ENCODE data around the gene CEP72. TPM values are rescaled to one million over a fixed set of nuclear protein-coding genes. Genes with fewer than 3 reads are reported as not detected.

CEP72 gene
- total RNA-seq, 1 experiment from 2014 or later, result 56.5 TPM

GRCh38 chr5:586751-587285 lies 25.3 kb upstream of the CEP72 start:
- H3K36me3 Mint-ChIP-seq (ENCODE audit: insufficient read depth, unreplicated experiment), result no peaks in the 10 kb centered on the region

GRCh38 chr5:587403-587802 lies 24.7 kb upstream of the CEP72 start:
- no peaks in the 10 kb centered on the region for H3K9me3 Mint-ChIP-seq (ENCODE audit: low read depth, unreplicated experiment)
- peaks cover 19% of the 10 kb centered on the region for H3K4me1 Mint-ChIP-seq (ENCODE audit: low read depth, unreplicated experiment)
- BruUV-seq (replicated peaks), result no TSS peak
- CTCF ChIA-PET, result interaction anchor here (0.6 to 1.7 kb wide), 5 partner anchors 9 to 759 kb away, joined by 3 to 6 read pairs (median 3); no protein-coding TSS in a partner anchor
- intact Hi-C loops (cut with micrococcal nuclease; ENCODE audit: unreplicated experiment), result no loop called here
- DNase-seq, result peak; percentile 33
- peaks cover 91% of the 10 kb centered on the region for H3K27me3 Mint-ChIP-seq (ENCODE audit: unreplicated experiment)
- H3K36me3 Mint-ChIP-seq (ENCODE audit: insufficient read depth, unreplicated experiment), result no peaks in the 10 kb centered on the region
- no peak overlapping the region for H3K4me3 Mint-ChIP-seq (ENCODE audit: low read depth, unreplicated experiment)
- no peak for TF ChIP-seq CTCF (IDR thresholded peaks at IDR 0.05; ENCODE audit: unreplicated experiment)
- H3K27ac Mint-ChIP-seq (ENCODE audit: unreplicated experiment), result no peak overlapping the region

More at GRCh38 chr5:586751-587285, 25.3 kb upstream of the CEP72 start:
- no peaks in the 10 kb centered on the region for H3K9me3 Mint-ChIP-seq (ENCODE audit: low read depth, unreplicated experiment)
- peaks cover 19% of the 10 kb centered on the region for H3K4me1 Mint-ChIP-seq (ENCODE audit: low read depth, unreplicated experiment)
- CTCF ChIA-PET, result interaction anchor here (0.6 to 1.7 kb wide), 5 partner anchors 10 to 760 kb away, joined by 3 to 6 read pairs (median 3); no protein-coding TSS in a partner anchor
- DNase-seq, result peak; percentile 67
- no peak overlapping the region for H3K27ac Mint-ChIP-seq (ENCODE audit: unreplicated experiment)
- H3K27me3 Mint-ChIP-seq (ENCODE audit: unreplicated experiment), result peaks cover 91% of the 10 kb centered on the region
- H3K4me3 Mint-ChIP-seq (ENCODE audit: low read depth, unreplicated experiment), result no peak overlapping the region
- no peak for TF ChIP-seq CTCF (IDR thresholded peaks at IDR 0.05; ENCODE audit: unreplicated experiment)
- BruUV-seq (replicated peaks), result no TSS peak
- intact Hi-C loops (cut with micrococcal nuclease; ENCODE audit: unreplicated experiment), result no loop called here

GRCh38 chr5:588406-588995 lies 23.6 kb upstream of the CEP72 start:
- Mint-ChIP-seq H3K9me3 (ENCODE audit: low read depth, unreplicated experiment) (no peaks in the 10 kb centered on the region), H3K4me3 (ENCODE audit: low read depth, unreplicated experiment) (no peak overlapping the region), H3K27me3 (ENCODE audit: unreplicated experiment) (peaks cover 80% of the 10 kb centered on the region), H3K4me1 (ENCODE audit: low read depth, unreplicated experiment) (peaks cover 19% of the 10 kb centered on the region), H3K27ac (ENCODE audit: unreplicated experiment) (no peak overlapping the region), H3K36me3 (ENCODE audit: insufficient read depth, unreplicated experiment) (no peaks in the 10 kb centered on the region)
- intact Hi-C loops (cut with micrococcal nuclease; ENCODE audit: unreplicated experiment), result no loop called here
- CTCF ChIA-PET, result interaction anchor here (0.6 kb wide), 1 partner anchor 17 kb away, joined by 3 read pairs; no protein-coding TSS in a partner anchor
- no peak for DNase-seq
- TF ChIP-seq CTCF (IDR thresholded peaks at IDR 0.05; ENCODE audit: unreplicated experiment), result no peak
- BruUV-seq (replicated peaks), result no TSS peak

- Mint-ChIP-seq H3K9me3 (ENCODE audit: low read depth, unreplicated experiment) (no peaks in the 10 kb centered on the region), H3K4me3 (ENCODE audit: low read depth, unreplicated experiment) (no peak overlapping the region), H3K27me3 (ENCODE audit: unreplicated experiment) (peaks cover 80% of the 10 kb centered on the region), H3K36me3 (ENCODE audit: insufficient read depth, unreplicated experiment) (no peaks in the 10 kb centered on the region), H3K27ac (ENCODE audit: unreplicated experiment) (no peak overlapping the region), H3K4me1 (ENCODE audit: low read depth, unreplicated experiment) (peaks cover 19% of the 10 kb centered on the region)
- no peak for TF ChIP-seq CTCF (IDR thresholded peaks at IDR 0.05; ENCODE audit: unreplicated experiment)
- BruUV-seq (replicated peaks), result no TSS peak
- CTCF ChIA-PET, result interaction anchor here (0.6 kb wide), 1 partner anchor 16 kb away, joined by 3 read pairs; no protein-coding TSS in a partner anchor
- intact Hi-C loops (cut with micrococcal nuclease; ENCODE audit: unreplicated experiment), result no loop called here
- no peak for DNase-seq
These were observed 23.0 kb upstream of the CEP72 start for GRCh38 chr5:589173-589572.

Data from Calu3 (cell line).